ENCODE results near the gene RSPH6A. TPM values are rescaled to one million over a fixed set of nuclear protein-coding genes. Genes with fewer than 3 reads are reported as not detected.

The RSPH6A gene
- total RNA-seq, 2 experiments from 2014 or later = 0.17 to 0.25 TPM

GRCh38 chr19:45842198-45842597, 27.1 kb upstream of the RSPH6A start:
- Mint-ChIP-seq H3K4me3 (no peak overlapping the region), H3K36me3 (ENCODE audit: low read depth) (peaks cover 89% of the 10 kb centered on the region), H3K27me3 (no peaks in the 10 kb centered on the region), H3K27ac (no peak overlapping the region), H3K4me1 (ENCODE audit: low read depth) (no peaks in the 10 kb centered on the region), H3K9me3 (no peaks in the 10 kb centered on the region)
- ATAC-seq (ENCODE audit: poor library complexity) = no peak
- DNase-seq = no peak
- ChIA-PET POLR2A (no interaction called here), CTCF (interaction anchor here (1.2 kb wide), 1 partner anchor 25 kb away, joined by 5 read pairs; no protein-coding TSS in a partner anchor)
- Histone ChIP-seq H3K9me3 (ENCODE audit: control insufficient read depth in 1 of 2, insufficient read depth in 1 of 2, low read length in 2 of 2) (no peaks in the 10 kb centered on the region), H3K36me3 (ENCODE audit: insufficient read depth, low read length) (peaks cover 82% of the 10 kb centered on the region), H3K4me3 (ENCODE audit: low read length) (no peak overlapping the region), H3K27me3 (ENCODE audit: control insufficient read depth in 1 of 2, insufficient read depth in 2 of 2, low read length in 2 of 2) (no peaks in the 10 kb centered on the region), H3K27ac (ENCODE audit: low read depth in 1 of 2, low read length in 2 of 2) (no peak overlapping the region), H3K4me1 (ENCODE audit: insufficient read depth, low read length) (no peaks in the 10 kb centered on the region)
- no peak for TF ChIP-seq CTCF (IDR thresholded peaks at IDR 0.05)
- intact Hi-C loops (cut with DNase I, micrococcal nuclease) = no loop called here

- POLR2A ChIA-PET = no interaction called here
- H3K36me3 Mint-ChIP-seq (ENCODE audit: low read depth) = peaks cover 85% of the 10 kb centered on the region
- CTCF ChIA-PET = interaction anchor here (0.9 kb wide), 1 partner anchor 18 kb away, joined by 3 read pairs; no protein-coding TSS in a partner anchor
Measured at GRCh38 chr19:45834970-45835369, 19.9 kb upstream of the RSPH6A start.

GRCh38 chr19:45828945-45829344, 13.8 kb upstream of the RSPH6A start:
- no peak overlapping the region for H3K27ac Mint-ChIP-seq
- no peaks in the 10 kb centered on the region for H3K4me1 ChIP-seq (ENCODE audit: insufficient read depth, low read length)
- CTCF ChIA-PET = no interaction called here
- TF ChIP-seq CTCF (IDR thresholded peaks at IDR 0.05) = no peak
- ATAC-seq (ENCODE audit: poor library complexity) (no peak), DNase-seq (no peak)
- intact Hi-C loops (cut with DNase I, micrococcal nuclease) = no loop called here
- no peak overlapping the region for H3K4me3 Mint-ChIP-seq
- POLR2A ChIA-PET = no interaction called here
- H3K36me3 Mint-ChIP-seq (ENCODE audit: low read depth) = peaks cover 85% of the 10 kb centered on the region
- no peak overlapping the region for H3K4me3 ChIP-seq (ENCODE audit: low read length)
- H3K27me3 Mint-ChIP-seq = no peaks in the 10 kb centered on the region
- no peak overlapping the region for H3K27ac ChIP-seq (ENCODE audit: low read depth in 1 of 2, low read length in 2 of 2)
- peaks cover 92% of the 10 kb centered on the region for H3K36me3 ChIP-seq (ENCODE audit: insufficient read depth, low read length)
- H3K9me3 Mint-ChIP-seq = no peaks in the 10 kb centered on the region
- H3K9me3 ChIP-seq (ENCODE audit: control insufficient read depth in 1 of 2, insufficient read depth in 1 of 2, low read length in 2 of 2) = no peaks in the 10 kb centered on the region
- no peaks in the 10 kb centered on the region for H3K4me1 Mint-ChIP-seq (ENCODE audit: low read depth)
- H3K27me3 ChIP-seq (ENCODE audit: control insufficient read depth in 1 of 2, insufficient read depth in 2 of 2, low read length in 2 of 2) = no peaks in the 10 kb centered on the region

More at GRCh38 chr19:45834970-45835369, 19.9 kb upstream of the RSPH6A start:
- Mint-ChIP-seq H3K9me3 (no peaks in the 10 kb centered on the region), H3K27ac (no peak overlapping the region), H3K4me1 (ENCODE audit: low read depth) (no peaks in the 10 kb centered on the region), H3K4me3 (no peak overlapping the region), H3K27me3 (no peaks in the 10 kb centered on the region)
- DNase-seq (peak in 1 of 14 experiments; percentile 6), ATAC-seq (ENCODE audit: poor library complexity) (no peak)
- Histone ChIP-seq H3K27me3 (ENCODE audit: control insufficient read depth in 1 of 2, insufficient read depth in 2 of 2, low read length in 2 of 2) (no peaks in the 10 kb centered on the region), H3K36me3 (ENCODE audit: insufficient read depth, low read length) (peaks cover 86% of the 10 kb centered on the region), H3K9me3 (ENCODE audit: control insufficient read depth in 1 of 2, insufficient read depth in 1 of 2, low read length in 2 of 2) (no peaks in the 10 kb centered on the region), H3K4me3 (ENCODE audit: low read length) (no peak overlapping the region), H3K27ac (ENCODE audit: low read depth in 1 of 2, low read length in 2 of 2) (no peak overlapping the region), H3K4me1 (ENCODE audit: insufficient read depth, low read length) (no peaks in the 10 kb centered on the region)
- no peak for TF ChIP-seq CTCF (IDR thresholded peaks at IDR 0.05)
- intact Hi-C loops (cut with DNase I, micrococcal nuclease) = no loop called here

Measured in CD4-positive, alpha-beta T cell (primary cell).